HG03442 (cell line): ENCODE measurements around the gene AMBRA1.

Experiments
- ATAC-seq: cut with Tn5 transposase; IDR thresholded peaks from one replicate; pipeline ENCODE4 v1.9.1; 2021; ENCODE audit warnings: mild to moderate bottlenecking, moderate library complexity; ENCODE audit not compliant: unreplicated experiment

Gene AMBRA1

GRCh38 chr11:46408407-46408986 is 185.3 kb downstream of the AMBRA1 start:
- ATAC-seq, result no peak

GRCh38 chr11:46407635-46408034 is 186.2 kb downstream of the AMBRA1 start:
- no peak for ATAC-seq

DNA sequence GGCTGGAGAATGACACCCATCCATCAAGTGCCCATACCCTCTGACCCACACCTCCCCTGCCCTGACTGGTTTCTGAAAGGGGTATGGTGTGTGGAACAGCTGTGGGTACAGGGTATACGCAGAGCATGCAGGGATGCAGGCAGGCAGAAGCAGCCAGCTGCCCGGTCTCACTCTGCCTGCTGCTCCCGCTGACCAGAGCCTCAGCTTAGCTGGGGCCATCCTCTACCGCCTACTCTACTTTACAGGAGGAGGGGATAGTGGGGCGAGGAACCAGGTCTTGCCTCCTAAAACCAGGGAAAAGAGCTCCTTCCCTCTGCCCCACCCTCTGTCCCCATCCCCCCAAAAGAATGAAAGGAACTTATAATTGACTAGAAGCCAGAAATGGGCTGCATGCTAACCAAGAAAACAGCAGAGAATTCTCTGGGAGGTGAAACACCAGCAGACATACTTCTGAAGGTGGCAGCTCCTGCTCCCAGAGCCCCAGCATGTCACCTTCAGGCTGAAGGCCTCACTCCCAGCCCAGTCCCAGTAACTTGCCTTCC is 189.3 kb downstream of the AMBRA1 start:
- ATAC-seq, result no peak

GRCh38 chr11:46402957-46403902 is 190.6 kb downstream of the AMBRA1 start:
- no peak for ATAC-seq

DNA sequence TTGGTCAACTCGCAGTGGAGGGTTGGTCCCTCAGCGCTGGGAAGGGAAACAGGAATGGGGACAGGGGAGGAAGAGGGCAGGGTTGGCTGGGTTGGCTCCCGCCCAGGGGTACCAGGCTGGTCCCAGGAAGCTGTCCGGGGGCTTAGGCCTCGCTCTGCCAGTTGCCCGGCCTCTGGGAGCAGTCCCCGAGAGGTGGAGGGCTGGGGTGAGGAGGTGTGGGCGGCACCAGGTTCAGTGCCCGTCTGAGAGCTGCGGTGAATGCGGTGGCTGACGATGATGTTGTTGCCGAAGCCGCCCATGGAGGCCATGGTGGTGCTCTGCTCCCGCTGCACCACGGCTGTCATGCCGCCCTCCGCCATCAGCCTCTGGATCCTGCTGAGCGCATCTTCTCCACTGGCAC is 196.3 kb downstream of the AMBRA1 start:
- no peak for ATAC-seq

- no peak for ATAC-seq
These were observed 200.1 kb downstream of the AMBRA1 start for GRCh38 chr11:46393759-46394158.

- no peak for ATAC-seq
These were observed 200.6 kb downstream of the AMBRA1 start for GRCh38 chr11:46393231-46393616.

DNA sequence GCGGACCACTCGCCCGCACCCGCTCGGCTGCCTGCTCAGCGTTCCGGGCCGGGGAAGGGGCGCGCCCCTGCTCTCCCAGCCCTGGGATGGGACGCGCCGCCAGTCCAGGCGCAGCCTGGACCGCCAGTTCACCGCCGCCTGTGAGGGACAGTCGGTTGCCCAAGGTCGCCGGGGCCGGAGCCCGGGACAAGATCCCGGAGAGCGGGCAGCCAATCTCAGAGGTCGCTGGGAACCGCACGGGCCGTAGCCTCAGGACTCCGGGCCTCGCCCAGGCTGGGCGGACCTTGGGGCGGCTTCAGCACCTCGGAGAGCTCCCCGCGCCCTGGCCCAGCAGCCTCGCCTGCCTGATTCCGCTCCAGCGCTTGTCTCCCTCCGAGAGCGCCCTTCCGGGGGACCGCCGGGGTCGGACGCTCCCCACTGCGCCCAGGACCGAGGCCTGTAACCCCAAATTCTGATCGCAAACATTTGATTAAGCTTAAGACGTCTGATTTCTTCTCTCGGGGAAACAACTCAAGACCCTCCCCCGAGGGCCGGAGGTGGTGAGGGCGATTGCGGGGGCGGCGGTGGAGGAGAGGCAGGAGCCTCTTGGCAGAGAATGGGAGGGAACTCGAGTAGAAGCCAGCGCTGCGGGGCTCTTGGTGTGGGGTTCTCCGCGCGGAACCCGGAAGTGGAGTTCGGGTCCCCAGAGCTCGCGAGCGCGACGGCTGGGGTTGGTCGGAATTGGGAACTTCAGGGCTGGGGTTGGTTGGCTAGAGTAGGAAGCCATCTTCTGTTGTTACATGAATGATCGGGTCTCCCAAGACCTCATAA is 201.2 kb downstream of the AMBRA1 start:
- peak; percentile 49 for ATAC-seq

DNA sequence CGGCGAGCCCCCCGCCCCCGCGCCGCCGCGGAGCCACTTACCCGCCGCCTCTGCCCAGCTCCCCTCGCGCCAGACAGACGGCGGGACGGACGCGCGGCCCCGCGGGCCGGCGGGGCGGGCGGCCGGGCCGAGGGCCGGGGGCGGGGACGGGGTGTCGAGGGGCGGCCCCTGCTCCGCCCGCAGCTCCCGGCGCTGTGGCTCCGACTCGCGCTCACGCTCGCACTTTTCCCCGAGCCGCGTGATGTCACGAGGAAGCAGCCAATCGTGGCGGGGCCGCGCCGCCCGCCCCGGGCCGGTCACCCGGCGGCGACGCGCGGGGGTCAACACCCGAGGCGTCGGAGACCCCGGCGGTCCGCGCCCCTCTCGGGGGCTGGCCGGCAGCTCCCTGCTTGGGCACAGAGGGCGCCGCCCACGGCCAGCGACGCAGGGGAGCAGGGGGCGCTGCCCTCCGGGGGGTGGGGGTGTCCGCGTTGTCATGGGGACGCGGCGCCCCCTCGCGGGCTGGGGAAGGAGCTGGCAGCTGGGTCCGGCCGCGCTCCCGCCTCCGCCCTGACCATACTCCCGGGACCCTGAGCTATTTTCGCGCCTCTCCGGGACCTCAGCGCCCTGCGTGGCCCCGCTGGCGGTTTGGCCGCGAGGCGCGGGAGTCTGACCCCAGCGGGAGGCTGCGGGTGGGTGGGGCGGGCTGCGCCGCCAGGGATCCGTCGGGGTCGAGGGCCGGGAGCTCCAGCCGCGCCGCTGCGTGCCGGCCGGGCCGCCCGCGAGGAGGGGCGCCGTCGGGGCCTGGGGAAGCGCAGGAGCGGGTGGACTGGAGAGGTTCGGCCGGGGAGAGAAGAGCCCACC is 202.0 kb downstream of the AMBRA1 start, which contains the start of gene CHRM4:
TSS of gene CHRM4 (minus strand) at position 199 of the 843 bp plus-strand sequence. CDS start 5,219 bp downstream, outside the sequence.
- ATAC-seq, result peak; percentile 24

GRCh38 chr11:46391186-46391577 is 202.6 kb downstream of the AMBRA1 start:
- ATAC-seq, result no peak

- ATAC-seq, result no peak
These were observed 203.3 kb downstream of the AMBRA1 start for GRCh38 chr11:46390331-46391171.

DNA sequence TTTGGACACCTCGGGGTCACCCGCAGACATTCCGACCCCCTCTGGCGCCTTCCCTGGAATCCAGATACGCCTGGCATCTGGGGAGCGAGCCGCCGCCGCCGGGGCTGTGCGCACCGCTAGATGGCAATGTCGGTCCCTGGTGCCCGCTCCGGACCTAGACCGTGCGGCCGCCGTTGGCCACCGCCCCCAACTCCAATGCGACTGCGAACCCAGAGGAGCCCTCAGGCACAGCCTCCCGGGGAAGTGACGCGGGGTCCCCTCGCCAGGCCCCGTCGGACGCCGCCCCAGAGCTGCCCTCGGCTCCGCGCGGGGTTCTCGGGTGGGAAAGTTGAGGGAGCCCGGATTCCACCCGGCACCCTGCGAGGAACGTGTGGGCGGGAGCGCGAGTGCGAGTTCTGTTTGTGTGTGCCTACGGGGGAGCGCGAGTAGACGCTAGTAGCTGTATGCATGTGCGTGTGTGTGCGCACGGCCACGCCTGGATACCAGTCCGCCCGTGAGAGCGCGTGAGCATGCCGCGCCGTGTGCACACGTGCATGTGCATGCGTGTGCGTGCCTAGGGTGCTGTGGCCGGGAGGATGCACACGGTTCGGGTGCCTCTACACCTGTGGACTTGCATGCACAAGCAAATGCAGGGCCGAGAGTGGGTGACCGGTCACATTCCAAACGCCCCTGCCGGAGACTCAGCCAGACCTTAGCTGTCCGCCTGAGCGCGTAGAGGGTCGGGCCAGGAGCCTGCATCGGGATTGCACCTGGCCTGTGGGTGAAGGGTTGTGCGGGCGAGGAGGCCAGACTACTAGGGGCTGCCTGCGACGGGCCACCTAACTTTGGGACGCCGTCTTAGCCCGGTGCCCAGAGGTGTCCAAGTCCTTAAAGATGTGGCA is 204.1 kb downstream of the AMBRA1 start:
- ATAC-seq, result peak; percentile 40

GRCh38 chr11:46388619-46389449 is 205.0 kb downstream of the AMBRA1 start:
- ATAC-seq, result no peak

DNA sequence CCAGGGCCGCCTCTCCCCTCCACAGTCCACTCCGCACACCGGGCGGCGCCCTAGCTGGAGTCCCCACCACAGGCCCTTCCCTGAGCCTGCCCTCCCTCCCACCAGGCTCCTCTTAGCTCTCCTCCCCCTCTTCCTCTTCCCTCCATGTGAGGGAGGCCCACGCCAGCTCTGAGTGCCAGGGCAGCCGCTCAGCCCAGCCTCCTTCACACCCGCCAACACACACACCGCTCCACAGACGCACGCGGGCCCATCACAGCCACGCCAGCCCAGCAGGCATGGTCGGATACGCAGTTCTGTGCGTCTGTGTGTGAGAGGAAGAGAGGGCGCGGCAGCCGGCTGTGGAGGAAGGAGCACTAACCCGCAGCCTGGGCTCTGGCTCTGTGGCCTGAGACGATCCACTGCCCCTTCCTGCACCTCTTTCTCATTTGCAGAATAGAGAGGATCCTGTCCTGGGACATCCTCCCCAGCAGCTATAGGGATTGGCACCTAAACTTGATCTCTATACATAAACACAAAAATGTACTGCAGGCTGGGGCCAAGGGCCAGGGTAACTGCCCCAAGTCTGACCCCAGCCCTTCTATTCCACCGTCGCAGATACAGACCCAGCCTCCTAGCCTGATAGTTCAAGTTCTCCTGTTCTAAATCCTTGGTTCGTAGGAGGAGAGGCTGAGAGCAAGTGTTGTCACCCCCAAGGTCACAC is 205.8 kb downstream of the AMBRA1 start:
- no peak for ATAC-seq

- no peak for ATAC-seq
These were observed 206.4 kb downstream of the AMBRA1 start for GRCh38 chr11:46387456-46387855.

DNA sequence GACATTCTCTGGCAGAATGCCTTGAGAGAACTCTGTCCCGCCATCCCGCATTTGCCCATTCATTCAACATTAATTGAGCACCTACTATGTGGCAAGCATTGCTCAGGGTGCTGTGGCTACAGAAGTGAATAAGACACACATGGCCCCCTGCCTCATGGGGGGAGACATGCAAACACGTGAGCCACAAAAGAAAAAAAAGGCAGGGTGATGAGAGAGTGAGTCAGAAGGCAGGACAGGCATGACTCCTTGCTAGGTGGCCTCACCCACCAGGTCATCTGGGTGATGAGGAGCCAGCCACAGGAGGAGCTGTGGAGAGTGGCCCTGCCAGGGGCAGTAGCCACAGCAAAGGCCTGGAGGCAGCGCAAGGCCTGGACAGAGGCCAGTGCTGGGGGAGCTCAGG is 207.1 kb downstream of the AMBRA1 start:
- ATAC-seq, result no peak
